IMR-90 (cell line): ENCODE results near the gene CNTN4.

Experiments
- BHLHE40 ChIP-seq: fragments of 150-350 bp; IDR thresholded peaks from 2 replicates; pipeline ENCODE4 v1.6.1; 2016; ENCODE audit warnings: mild to moderate bottlenecking, low read depth, low read length
- CEBPB ChIP-seq: IDR thresholded peaks from 2 replicates; pipeline ENCODE4 v1.6.1; 2012; ENCODE audit warnings: low read depth, low read length, improper control_type of control experiment
- CHD1 ChIP-seq: IDR thresholded peaks from 2 replicates; pipeline ENCODE4 v1.6.1; 2012; ENCODE audit warnings: low read depth, low read length, improper control_type of control experiment
- FOS ChIP-seq: fragments of 150-350 bp; IDR thresholded peaks from 2 replicates; pipeline ENCODE4 v1.6.1; 2016; ENCODE audit warnings: low read depth, low read length
- POLR2A ChIP-seq: IDR thresholded peaks from 2 replicates; pipeline ENCODE4 v1.6.1; 2012; ENCODE audit warnings: mild to moderate bottlenecking, low read depth, low read length
- RAD21 ChIP-seq: IDR thresholded peaks from 2 replicates; pipeline ENCODE4 v1.6.1; 2012; ENCODE audit warnings: low read length, improper control_type of control experiment
- RCOR1 ChIP-seq: IDR thresholded peaks from 2 replicates; pipeline ENCODE4 v1.6.1; 2012; ENCODE audit warnings: mild to moderate bottlenecking, low read length, improper control_type of control experiment; ENCODE audit not compliant: insufficient replicate concordance
- RFX5 ChIP-seq: IDR thresholded peaks from 2 replicates; pipeline ENCODE4 v1.8.0; 2012; ENCODE audit warnings: low read depth, mild to moderate bottlenecking, low read length, moderate library complexity
- SMC3 ChIP-seq: fragments of 150-350 bp; IDR thresholded peaks from 2 replicates; pipeline ENCODE4 v1.6.1; 2016; ENCODE audit warnings: low read depth, mild to moderate bottlenecking, antibody characterized with exemption, low read length, moderate library complexity
- TF ChIP-seq, protein P1 (sequence below): conservative IDR thresholded peaks from 2 replicates; pipeline ENCODE4 v1.5.1; 2012; ENCODE audit warnings: mild to moderate bottlenecking, low read depth, low read length, improper control_type of control experiment
- TF ChIP-seq, protein P2 (sequence below): fragments of 150-350 bp; IDR thresholded peaks from 2 replicates; pipeline ENCODE4 v1.6.1; 2017; ENCODE audit warnings: mild to moderate bottlenecking, antibody characterized with exemption, low read length, low read depth

DNA sequence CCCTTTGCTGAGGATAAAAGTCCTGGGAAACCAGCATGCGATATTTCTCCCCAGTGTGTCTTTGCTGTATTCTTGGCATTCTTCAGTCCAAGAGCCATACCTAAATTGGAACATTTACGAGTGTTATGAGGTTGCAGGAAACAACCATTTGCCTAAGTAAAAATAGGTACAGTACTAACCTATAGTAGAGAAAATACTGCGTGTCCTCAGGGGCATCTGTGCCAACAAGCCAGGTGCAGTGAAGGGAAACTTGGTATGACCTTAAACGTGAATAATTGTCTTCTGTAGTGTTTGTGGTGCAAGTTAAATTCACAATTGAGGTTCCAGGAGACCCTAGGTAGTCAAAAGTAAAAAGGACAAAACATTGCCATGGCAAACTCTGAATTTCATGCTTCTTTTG, 999.3 kb downstream of the CNTN4 start:
- TF ChIP-seq, protein P1, sequence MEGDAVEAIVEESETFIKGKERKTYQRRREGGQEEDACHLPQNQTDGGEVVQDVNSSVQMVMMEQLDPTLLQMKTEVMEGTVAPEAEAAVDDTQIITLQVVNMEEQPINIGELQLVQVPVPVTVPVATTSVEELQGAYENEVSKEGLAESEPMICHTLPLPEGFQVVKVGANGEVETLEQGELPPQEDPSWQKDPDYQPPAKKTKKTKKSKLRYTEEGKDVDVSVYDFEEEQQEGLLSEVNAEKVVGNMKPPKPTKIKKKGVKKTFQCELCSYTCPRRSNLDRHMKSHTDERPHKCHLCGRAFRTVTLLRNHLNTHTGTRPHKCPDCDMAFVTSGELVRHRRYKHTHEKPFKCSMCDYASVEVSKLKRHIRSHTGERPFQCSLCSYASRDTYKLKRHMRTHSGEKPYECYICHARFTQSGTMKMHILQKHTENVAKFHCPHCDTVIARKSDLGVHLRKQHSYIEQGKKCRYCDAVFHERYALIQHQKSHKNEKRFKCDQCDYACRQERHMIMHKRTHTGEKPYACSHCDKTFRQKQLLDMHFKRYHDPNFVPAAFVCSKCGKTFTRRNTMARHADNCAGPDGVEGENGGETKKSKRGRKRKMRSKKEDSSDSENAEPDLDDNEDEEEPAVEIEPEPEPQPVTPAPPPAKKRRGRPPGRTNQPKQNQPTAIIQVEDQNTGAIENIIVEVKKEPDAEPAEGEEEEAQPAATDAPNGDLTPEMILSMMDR = no peak
- TF ChIP-seq SMC3 (no peak), CEBPB (no peak), RAD21 (no peak), POLR2A (no peak), RCOR1 (no peak), RFX5 (no peak), BHLHE40 (no peak), FOS (no peak), CHD1 (no peak)
- TF ChIP-seq, protein P2, sequence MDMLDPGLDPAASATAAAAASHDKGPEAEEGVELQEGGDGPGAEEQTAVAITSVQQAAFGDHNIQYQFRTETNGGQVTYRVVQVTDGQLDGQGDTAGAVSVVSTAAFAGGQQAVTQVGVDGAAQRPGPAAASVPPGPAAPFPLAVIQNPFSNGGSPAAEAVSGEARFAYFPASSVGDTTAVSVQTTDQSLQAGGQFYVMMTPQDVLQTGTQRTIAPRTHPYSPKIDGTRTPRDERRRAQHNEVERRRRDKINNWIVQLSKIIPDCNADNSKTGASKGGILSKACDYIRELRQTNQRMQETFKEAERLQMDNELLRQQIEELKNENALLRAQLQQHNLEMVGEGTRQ = no peak
